Measurements from ENCODE around the gene NSFL1C. TPM values are rescaled to one million over a fixed set of nuclear protein-coding genes. Genes with fewer than 3 reads are reported as not detected.

NSFL1C gene
- total RNA-seq, 1 donor from 2014 or later: 88.7 TPM

- TF ChIP-seq, protein P1, sequence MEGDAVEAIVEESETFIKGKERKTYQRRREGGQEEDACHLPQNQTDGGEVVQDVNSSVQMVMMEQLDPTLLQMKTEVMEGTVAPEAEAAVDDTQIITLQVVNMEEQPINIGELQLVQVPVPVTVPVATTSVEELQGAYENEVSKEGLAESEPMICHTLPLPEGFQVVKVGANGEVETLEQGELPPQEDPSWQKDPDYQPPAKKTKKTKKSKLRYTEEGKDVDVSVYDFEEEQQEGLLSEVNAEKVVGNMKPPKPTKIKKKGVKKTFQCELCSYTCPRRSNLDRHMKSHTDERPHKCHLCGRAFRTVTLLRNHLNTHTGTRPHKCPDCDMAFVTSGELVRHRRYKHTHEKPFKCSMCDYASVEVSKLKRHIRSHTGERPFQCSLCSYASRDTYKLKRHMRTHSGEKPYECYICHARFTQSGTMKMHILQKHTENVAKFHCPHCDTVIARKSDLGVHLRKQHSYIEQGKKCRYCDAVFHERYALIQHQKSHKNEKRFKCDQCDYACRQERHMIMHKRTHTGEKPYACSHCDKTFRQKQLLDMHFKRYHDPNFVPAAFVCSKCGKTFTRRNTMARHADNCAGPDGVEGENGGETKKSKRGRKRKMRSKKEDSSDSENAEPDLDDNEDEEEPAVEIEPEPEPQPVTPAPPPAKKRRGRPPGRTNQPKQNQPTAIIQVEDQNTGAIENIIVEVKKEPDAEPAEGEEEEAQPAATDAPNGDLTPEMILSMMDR (IDR thresholded peaks at IDR 0.05; ENCODE audit: unreplicated experiment): no peak
- H3K4me1 Mint-ChIP-seq (ENCODE audit: low read depth): peaks cover 1% of the 10 kb centered on the region
- H3K4me3 Mint-ChIP-seq (ENCODE audit: low read depth): no peak overlapping the region
- H3K27ac Mint-ChIP-seq: no peak overlapping the region
- H3K36me3 Mint-ChIP-seq (ENCODE audit: insufficient read depth): peaks cover 1% of the 10 kb centered on the region
- no peaks in the 10 kb centered on the region for H3K27me3 Mint-ChIP-seq
- no peak for DNase-seq (ENCODE audit: low spot score, unreplicated experiment)
- peaks cover 3% of the 10 kb centered on the region for H3K9me3 Mint-ChIP-seq (ENCODE audit: low read depth)
These were observed 37.4 kb downstream of the NSFL1C start for GRCh38 chr20:1429143-1429728.

DNA sequence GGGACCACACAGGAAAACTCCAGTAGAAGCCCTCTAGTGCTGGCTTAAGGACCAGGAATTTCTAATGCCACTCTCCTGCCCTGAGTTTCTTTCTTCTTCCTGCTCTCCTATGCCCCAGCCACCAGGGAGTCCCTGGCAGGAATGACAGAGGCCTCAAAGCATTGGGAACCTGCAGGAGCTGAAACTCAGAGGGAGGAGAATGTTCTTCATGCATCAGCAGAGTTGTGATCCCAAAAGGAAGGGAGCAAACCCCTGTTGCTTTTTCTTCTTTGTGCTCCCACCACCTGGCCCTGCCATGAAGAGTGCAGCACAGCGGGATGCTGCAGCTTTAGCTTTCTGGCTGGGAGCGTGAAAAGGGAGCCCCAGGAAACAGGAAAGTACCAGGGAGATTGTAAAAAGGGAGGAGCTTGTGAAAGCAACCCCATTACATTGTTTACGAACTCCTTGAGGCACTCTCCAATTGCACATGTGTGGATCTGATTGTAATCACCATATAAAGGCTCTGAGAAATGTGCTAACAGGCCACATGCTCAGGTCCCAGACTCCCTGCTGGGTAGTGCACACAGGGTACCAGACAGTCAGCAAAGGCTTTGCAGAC lies 39.1 kb downstream of the NSFL1C start:
- Mint-ChIP-seq H3K27me3 (peaks cover 2% of the 10 kb centered on the region), H3K9me3 (ENCODE audit: low read depth) (no peaks in the 10 kb centered on the region), H3K27ac (no peak overlapping the region), H3K36me3 (ENCODE audit: insufficient read depth) (no peaks in the 10 kb centered on the region), H3K4me1 (ENCODE audit: low read depth) (peaks cover 1% of the 10 kb centered on the region), H3K4me3 (ENCODE audit: low read depth) (no peak overlapping the region)
- no peak for DNase-seq (ENCODE audit: low spot score, unreplicated experiment)
- TF ChIP-seq, protein P1 (IDR thresholded peaks at IDR 0.05; ENCODE audit: unreplicated experiment): no peak

DNA sequence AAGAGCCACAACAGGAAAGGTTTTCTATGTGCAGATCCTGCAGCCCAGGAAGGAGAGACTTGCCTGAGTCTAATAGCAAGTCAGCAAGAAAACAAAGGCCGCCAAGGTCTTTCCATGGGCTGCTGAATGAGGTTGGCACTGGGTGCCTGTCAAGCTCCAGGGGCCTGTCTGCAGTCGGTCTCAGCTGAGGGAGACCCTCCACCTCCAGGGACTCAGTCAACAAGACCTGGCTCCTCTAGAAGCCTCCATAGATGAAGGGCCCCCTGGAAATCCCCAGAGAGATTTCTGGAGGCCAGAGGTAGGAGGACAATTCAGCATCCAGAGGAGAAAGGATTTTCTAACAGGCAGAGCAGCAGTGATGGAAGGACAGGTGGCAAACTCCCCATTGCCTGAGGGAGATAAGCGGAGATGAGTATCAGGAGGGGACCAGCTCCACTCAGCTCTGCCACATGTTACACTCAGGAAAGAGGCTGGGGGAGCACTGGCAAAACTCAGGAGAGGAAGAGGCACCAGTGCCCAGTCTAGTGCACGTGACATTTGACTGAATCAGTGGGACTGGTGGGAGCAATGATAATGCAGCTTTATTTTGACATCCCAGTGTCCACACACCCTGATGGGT lies 40.3 kb downstream of the NSFL1C start:
- Mint-ChIP-seq H3K4me3 (ENCODE audit: low read depth) (no peak overlapping the region), H3K4me1 (ENCODE audit: low read depth) (peaks cover 1% of the 10 kb centered on the region), H3K9me3 (ENCODE audit: low read depth) (no peaks in the 10 kb centered on the region), H3K27me3 (peaks cover 6% of the 10 kb centered on the region), H3K27ac (no peak overlapping the region), H3K36me3 (ENCODE audit: insufficient read depth) (no peaks in the 10 kb centered on the region)
- no peak for DNase-seq (ENCODE audit: low spot score, unreplicated experiment)
- TF ChIP-seq, protein P1 (IDR thresholded peaks at IDR 0.05; ENCODE audit: unreplicated experiment): no peak

GRCh38 chr20:1424336-1424735 lies 42.3 kb downstream of the NSFL1C start:
- Mint-ChIP-seq H3K36me3 (ENCODE audit: insufficient read depth) (no peaks in the 10 kb centered on the region), H3K4me3 (ENCODE audit: low read depth) (no peak overlapping the region), H3K27ac (no peak overlapping the region), H3K9me3 (ENCODE audit: low read depth) (peaks cover 10% of the 10 kb centered on the region), H3K4me1 (ENCODE audit: low read depth) (peaks cover 1% of the 10 kb centered on the region), H3K27me3 (peaks cover 6% of the 10 kb centered on the region)
- TF ChIP-seq, protein P1 (IDR thresholded peaks at IDR 0.05; ENCODE audit: unreplicated experiment): no peak
- DNase-seq (ENCODE audit: low spot score, unreplicated experiment): no peak

DNA sequence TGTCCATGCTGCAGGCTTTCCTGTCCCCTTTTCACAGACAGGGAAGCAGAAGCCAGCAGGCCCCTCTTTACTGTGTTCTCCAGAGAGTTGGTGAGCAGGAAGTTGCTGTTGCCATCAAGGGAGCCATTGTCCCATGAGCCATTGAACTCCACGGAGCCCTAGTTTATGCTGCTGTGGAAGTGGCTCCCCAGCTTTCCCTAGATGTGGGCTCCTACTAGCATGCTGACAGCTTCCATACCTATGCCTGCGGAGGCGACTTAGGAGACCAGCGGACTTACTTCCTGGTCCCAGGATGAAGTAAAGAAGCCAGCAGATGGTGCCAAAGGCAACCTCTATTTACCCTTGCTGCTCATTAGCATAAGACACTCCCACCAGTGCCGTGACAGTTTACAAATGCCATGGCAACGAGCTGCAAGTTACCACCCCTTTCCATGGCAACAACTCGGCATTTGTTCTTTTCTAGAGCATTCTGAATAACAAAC lies 43.0 kb downstream of the NSFL1C start:
- Mint-ChIP-seq H3K27ac (no peak overlapping the region), H3K27me3 (peaks cover 11% of the 10 kb centered on the region)
- DNase-seq (ENCODE audit: low spot score, unreplicated experiment): peak; percentile 35

More for the DNA sequence above, 43.0 kb downstream of the NSFL1C start:
- peaks cover 14% of the 10 kb centered on the region for H3K9me3 Mint-ChIP-seq (ENCODE audit: low read depth)
- H3K4me3 Mint-ChIP-seq (ENCODE audit: low read depth): no peak overlapping the region
- no peaks in the 10 kb centered on the region for H3K36me3 Mint-ChIP-seq (ENCODE audit: insufficient read depth)
- H3K4me1 Mint-ChIP-seq (ENCODE audit: low read depth): peaks cover 1% of the 10 kb centered on the region
- TF ChIP-seq, protein P1 (IDR thresholded peaks at IDR 0.05; ENCODE audit: unreplicated experiment): peak; percentile 42
